Type B pancreatic cell (in vitro differentiated cells): ENCODE results near the gene ZCCHC14. TPM values are rescaled to one million over a fixed set of nuclear protein-coding genes. Genes with fewer than 3 reads are reported as not detected.
A peak's percentile ranks its signal among the peaks of the same experiment; 100 is the strongest.
"Not testable (repeated sequence)": the region's sequence is repeated elsewhere in the genome, so short reads cannot be mapped to it uniquely, and the experiment has no call there.

Experiments
- DNase-seq: peaks from one replicate; pipeline ENCODE4 v3.0.0; 2021; ENCODE audit warnings: mixed read lengths; ENCODE audit not compliant: unreplicated experiment; ENCODE audit errors: extremely low spot score
- H3K27ac Mint-ChIP-seq: 2 replicates; pipeline ENCODE4 v1.8.0; 2021; ENCODE audit warnings: mild to moderate bottlenecking, mixed read lengths
- H3K27me3 Mint-ChIP-seq: 2 replicates; pipeline ENCODE4 v1.8.0; 2021; ENCODE audit warnings: mixed read lengths
- H3K36me3 Mint-ChIP-seq: 2 replicates; pipeline ENCODE4 v1.8.0; 2021; ENCODE audit warnings: mixed read lengths
- H3K4me1 Mint-ChIP-seq: one replicate; pipeline ENCODE4 v1.8.0; 2021; ENCODE audit warnings: mixed read lengths; ENCODE audit not compliant: unreplicated experiment
- H3K4me3 Mint-ChIP-seq: 2 replicates; pipeline ENCODE4 v1.8.0; 2021; ENCODE audit warnings: mild to moderate bottlenecking, mixed read lengths
- H3K9me3 Mint-ChIP-seq: 2 replicates; pipeline ENCODE4 v1.8.0; 2021; ENCODE audit warnings: mixed read lengths
- CTCF ChIP-seq: fragments of 200-600 bp; sonication (generic); conservative IDR thresholded peaks from 2 replicates; pipeline ENCODE4 v1.5.0; 2021; ENCODE audit warnings: antibody characterized with exemption, mild to moderate bottlenecking
- total RNA-seq: library from RNA; stranded (reverse); gene quantifications from 2 replicates; pipeline ENCODE4 v1.2.1, GENCODE V29; 2021; ENCODE audit warnings: low replicate concordance

ZCCHC14 gene
- total RNA-seq, 1 donor from 2014 or later: 32.3 TPM

DNA sequence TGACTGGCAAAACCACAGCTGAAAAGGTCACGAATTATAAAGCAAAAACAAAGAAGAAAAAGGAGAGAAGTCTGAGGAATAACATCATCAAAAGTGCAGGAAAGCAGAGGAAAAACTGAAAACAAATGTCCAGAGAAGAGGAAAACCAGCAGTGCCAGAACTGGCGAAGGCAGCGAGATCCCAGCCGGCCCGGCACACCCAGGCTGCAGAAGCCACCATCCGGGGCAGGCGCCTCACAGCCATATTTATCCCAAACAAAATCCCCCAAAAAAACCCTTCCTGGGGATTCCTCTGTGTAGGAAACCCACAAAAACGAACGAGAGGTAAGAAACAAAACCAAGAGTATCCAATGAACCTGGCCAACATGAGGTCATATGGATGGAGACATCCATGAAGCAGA lies 10.6 kb downstream of the ZCCHC14 start:
- Mint-ChIP-seq H3K27ac (no peak overlapping the region), H3K27me3 (no peaks in the 10 kb centered on the region), H3K4me3 (no peak overlapping the region), H3K36me3 (peaks cover 16% of the 10 kb centered on the region), H3K4me1 (peaks cover 50% of the 10 kb centered on the region), H3K9me3 (no peaks in the 10 kb centered on the region)
- no peak for DNase-seq
- TF ChIP-seq CTCF: no peak

DNA sequence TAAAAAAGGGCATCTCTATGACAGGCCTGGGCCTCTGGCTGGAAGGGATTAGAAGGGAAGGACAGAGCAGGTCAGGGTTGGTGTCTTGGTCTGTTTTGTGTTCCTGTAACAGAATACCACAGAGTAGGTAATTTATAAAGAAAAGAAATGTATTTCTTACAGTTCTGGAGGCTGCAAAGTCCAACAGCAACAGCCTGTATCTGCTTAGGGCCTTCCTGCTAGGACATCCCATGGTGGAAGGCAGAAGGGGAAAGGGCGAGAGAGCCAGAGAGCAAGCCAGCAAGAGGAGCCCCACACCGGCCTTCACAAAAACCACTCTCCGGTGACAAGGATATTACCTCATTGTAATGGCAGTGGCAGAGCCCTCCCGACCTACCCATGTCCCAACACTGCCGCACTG lies 11.1 kb downstream of the ZCCHC14 start:
- not testable (repeated sequence) for H3K9me3 Mint-ChIP-seq, H3K4me3 Mint-ChIP-seq, H3K27me3 Mint-ChIP-seq, H3K27ac Mint-ChIP-seq, DNase-seq
- H3K4me1 Mint-ChIP-seq: peaks cover 44% of the 10 kb centered on the region
- peaks cover 16% of the 10 kb centered on the region for H3K36me3 Mint-ChIP-seq

DNA sequence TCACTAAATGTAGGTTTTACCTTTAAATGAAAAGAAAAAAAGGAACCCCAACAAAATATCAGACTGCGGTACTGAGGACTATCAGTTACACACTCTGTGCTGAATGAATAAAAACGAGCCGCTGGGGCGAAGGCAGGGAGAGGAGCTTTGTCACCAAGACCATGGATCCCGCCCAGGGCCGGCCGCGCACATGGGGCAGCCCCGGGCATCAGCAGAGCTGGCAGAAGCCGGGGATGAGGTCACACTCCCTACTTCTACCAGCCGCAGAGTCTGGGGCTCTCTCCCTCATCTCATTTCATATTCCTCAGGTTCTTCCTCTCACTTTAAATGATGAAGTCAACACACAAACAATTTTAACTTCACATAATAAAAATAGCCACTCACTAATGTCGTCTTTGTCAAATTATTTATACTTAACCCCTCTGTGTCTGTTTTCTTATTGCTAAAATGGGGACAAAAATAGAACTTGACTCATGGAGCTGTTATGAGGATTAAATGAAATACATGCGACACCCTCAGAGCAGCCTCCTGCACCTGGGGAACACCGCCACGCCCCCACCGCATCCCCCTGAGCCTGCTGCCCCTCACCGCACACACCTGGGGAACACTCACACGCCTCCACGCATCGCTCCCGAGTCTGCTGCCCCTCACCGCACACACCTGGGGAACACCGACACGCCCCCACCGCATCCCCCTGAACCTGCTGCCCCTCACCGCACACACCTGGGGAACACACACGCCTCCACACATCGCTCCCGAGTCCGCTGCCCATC lies 15.4 kb downstream of the ZCCHC14 start:
- H3K27me3 Mint-ChIP-seq, H3K27ac Mint-ChIP-seq, DNase-seq, H3K9me3 Mint-ChIP-seq, H3K4me3 Mint-ChIP-seq: not testable (repeated sequence)
- peaks cover 14% of the 10 kb centered on the region for H3K36me3 Mint-ChIP-seq
- peaks cover 41% of the 10 kb centered on the region for H3K4me1 Mint-ChIP-seq

GRCh38 chr16:87474566-87474996 lies 18.2 kb downstream of the ZCCHC14 start:
- H3K4me3 Mint-ChIP-seq: no peak overlapping the region
- H3K9me3 Mint-ChIP-seq: no peaks in the 10 kb centered on the region
- H3K27ac Mint-ChIP-seq: peak overlapping the region; percentile 49
- peaks cover 51% of the 10 kb centered on the region for H3K4me1 Mint-ChIP-seq
- H3K27me3 Mint-ChIP-seq: no peaks in the 10 kb centered on the region
- no peak for TF ChIP-seq CTCF
- no peak for DNase-seq
- peaks cover 8% of the 10 kb centered on the region for H3K36me3 Mint-ChIP-seq

DNA sequence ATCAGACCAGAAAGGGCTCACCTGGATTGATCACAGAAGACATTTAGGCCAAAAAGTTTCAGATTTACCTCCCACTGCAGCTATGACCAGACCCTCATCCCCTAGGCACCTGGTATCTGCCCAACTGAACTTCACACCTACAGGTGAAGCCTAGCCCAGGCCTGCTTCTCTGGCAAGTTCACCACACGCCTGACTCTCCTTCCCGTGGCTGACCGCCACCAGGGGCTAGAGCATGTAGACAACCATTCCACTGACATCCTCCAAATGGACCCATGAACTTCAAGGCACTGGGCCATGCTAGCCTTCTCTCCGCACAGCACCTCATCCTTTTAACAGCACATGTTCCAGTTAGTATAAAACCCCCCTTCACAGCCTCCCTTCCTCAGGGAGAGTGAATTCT lies 18.8 kb downstream of the ZCCHC14 start:
- Mint-ChIP-seq H3K27me3 (no peaks in the 10 kb centered on the region), H3K4me3 (no peak overlapping the region), H3K4me1 (peaks cover 54% of the 10 kb centered on the region), H3K27ac (no peak overlapping the region), H3K36me3 (peaks cover 8% of the 10 kb centered on the region), H3K9me3 (no peaks in the 10 kb centered on the region)
- DNase-seq: no peak
- no peak for TF ChIP-seq CTCF

DNA sequence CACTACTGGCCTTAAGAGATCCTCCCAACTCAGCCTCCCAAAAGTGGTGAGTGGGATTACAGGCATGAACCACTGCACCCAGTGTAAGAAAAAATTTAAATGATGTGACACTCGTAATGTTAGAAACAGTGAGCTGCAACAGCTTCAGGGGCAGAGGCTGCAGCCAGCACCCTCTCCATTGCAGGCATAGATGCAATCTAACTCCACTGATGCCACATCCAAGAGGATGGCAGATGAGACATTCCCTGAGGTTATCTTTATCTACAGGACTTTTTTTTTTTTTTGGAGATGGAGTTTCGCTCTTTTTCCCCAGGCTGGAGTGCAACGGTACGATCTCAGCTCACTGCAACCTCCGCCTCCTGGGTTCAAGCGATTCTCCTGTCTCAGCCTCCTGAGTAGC lies 19.9 kb downstream of the ZCCHC14 start:
- Mint-ChIP-seq H3K27me3 (no peaks in the 10 kb centered on the region), H3K4me1 (peaks cover 55% of the 10 kb centered on the region), H3K9me3 (no peaks in the 10 kb centered on the region), H3K27ac (no peak overlapping the region), H3K36me3 (peaks cover 5% of the 10 kb centered on the region), H3K4me3 (no peak overlapping the region)
- TF ChIP-seq CTCF: no peak
- DNase-seq: no peak
